ENCODE measurements around the gene PSMB11.

PSMB11 gene

GRCh38 chr14:23044840-23045239 lies 2.8 kb downstream of the PSMB11 start:
- no peak for DNase-seq

- no peak for DNase-seq
Measured at GRCh38 chr14:23045419-23046357, 3.7 kb downstream of the PSMB11 start.

GRCh38 chr14:23047034-23047634 lies 5.1 kb downstream of the PSMB11 start:
- no peak for DNase-seq

GRCh38 chr14:23047751-23048693 lies 6.0 kb downstream of the PSMB11 start:
- no peak for DNase-seq

- no peak for DNase-seq
Measured at GRCh38 chr14:23049011-23049410, 7.0 kb downstream of the PSMB11 start.

GRCh38 chr14:23051141-23052057 lies 9.4 kb downstream of the PSMB11 start:
- DNase-seq, result no peak

- DNase-seq, result no peak
Measured at GRCh38 chr14:23052182-23052623, 10.2 kb downstream of the PSMB11 start.

- no peak for DNase-seq
Measured at GRCh38 chr14:23052671-23053070, 10.7 kb downstream of the PSMB11 start.

- DNase-seq, result no peak
Measured at GRCh38 chr14:23053426-23053825, 11.4 kb downstream of the PSMB11 start.

- DNase-seq, result peak; percentile 60
Measured at GRCh38 chr14:23054000-23054811, 12.2 kb downstream of the PSMB11 start.

- DNase-seq, result no peak
Measured at GRCh38 chr14:23055147-23055550, 13.1 kb downstream of the PSMB11 start.

GRCh38 chr14:23055621-23056144 lies 13.7 kb downstream of the PSMB11 start:
- no peak for DNase-seq

GRCh38 chr14:23056145-23056955 lies 14.3 kb downstream of the PSMB11 start:
- DNase-seq, result peak; percentile 81

- peak; percentile 83 for DNase-seq
Measured at GRCh38 chr14:23056956-23057756, 15.1 kb downstream of the PSMB11 start, which contains the start of gene CDH24. TSS of gene CDH24 (minus strand) at chr14:23057520. CDS start at chr14:23055733, 1,787 bp downstream.

- DNase-seq, result peak; percentile 94
Measured at GRCh38 chr14:23057757-23058653, 16.0 kb downstream of the PSMB11 start.

GRCh38 chr14:23058654-23059504 lies 16.9 kb downstream of the PSMB11 start:
- no peak for DNase-seq

Measured in CD4-positive, alpha-beta T cell treated with Interleukin-17A for 4 hours (primary cell).